ENCODE results near the gene ASIC2. TPM values are rescaled to one million over a fixed set of nuclear protein-coding genes. Genes with fewer than 3 reads are reported as not detected.

Gene ASIC2
- total and polyA plus RNA-seq, 9 of the 15 experiments (the other 6 are each of a cell fraction or from before 2014, with no cell fraction given): not detected

- no peak for TF ChIP-seq TRIM25 (IDR thresholded peaks at IDR 0.05; ENCODE audit: borderline replicate concordance)
Measured at GRCh38 chr17:33202021-33202420, 91.1 kb downstream of the ASIC2 start (continued).

- TF ChIP-seq ZNF507 (tag; conservative IDR thresholded peaks at IDR 0.05) (no peak), SAFB2 (IDR thresholded peaks at IDR 0.05; ENCODE audit: borderline replicate concordance, low read depth, low read length, severe bottlenecking) (no peak), RFX1 (IDR thresholded peaks at IDR 0.05) (peak; percentile 87), E2F8 (IDR thresholded peaks at IDR 0.05; ENCODE audit: low read depth, partially characterized antibody) (no peak), HMBOX1 (IDR thresholded peaks at IDR 0.05) (no peak), IRF9 (tag; IDR thresholded peaks at IDR 0.05) (no peak)
- DNase-seq (ENCODE audit: extremely low read depth in 1 of 4, low spot score in 3 of 4): peak in 2 of 4 experiments; percentile 23 to 24
- intact Hi-C loops (cut with micrococcal nuclease) (no loop called here), in situ Hi-C loops (cut with MboI) (no loop called here)
- ChIA-PET CTCF (ENCODE audit: low intra/inter-chr PET ratio) (no interaction called here), POLR2A (interaction anchor here (2.4 kb wide), 1 partner anchor 14 kb away, joined by 10 read pairs; no protein-coding TSS in a partner anchor)
- Histone ChIP-seq H3K9ac (ENCODE audit: insufficient read depth in 1 of 2, low read depth in 2 of 2, low read length in 2 of 2) (no peak overlapping the region), H4K20me1 (replicated peaks; ENCODE audit: control insufficient read depth, insufficient read depth, low read length) (0 out of 2 replicates have a peak, but pooled peaks cover 3% of the 10 kb centered on the region), H3K4me3 (no peak overlapping the region), H3K9me1 (ENCODE audit: control insufficient read depth, insufficient read depth, low read length) (no peaks in the 10 kb centered on the region), H3K27ac (ENCODE audit: extremely low read depth, low read depth, low read length) (no peak overlapping the region), H2AFZ (ENCODE audit: low read depth, low read length) (no peak overlapping the region), H3K4me1 (replicated peaks in 1 of 2; ENCODE audit: control insufficient read depth in 2 of 2, insufficient read depth in 2 of 2, low read length in 2 of 2) (no peaks in the 10 kb centered on the region), H3K4me2 (ENCODE audit: insufficient read depth, low read length) (no peak overlapping the region), H3K79me2 (ENCODE audit: control insufficient read depth, insufficient read depth, low read length) (no peaks in the 10 kb centered on the region), H3K36me3 (ENCODE audit: control insufficient read depth, insufficient read depth, low read length) (no peaks in the 10 kb centered on the region), H3K9me3 (replicated peaks; ENCODE audit: control insufficient read depth, insufficient read depth, low read depth, low read length) (no peaks in the 10 kb centered on the region), H3K27me3 (ENCODE audit: control insufficient read depth in 2 of 2, insufficient read depth in 2 of 2, low read length in 2 of 2) (peaks cover 0 to 2% of the 10 kb centered on the region in 2 experiments; a peak in 1 of 5 replicates)
- WGBS (ENCODE audit: insufficient coverage, low coverage, missing lambda C conversion rate): 0% methylated on average over 4 of the region's 4 CpGs
- ATAC-seq: no peak
- BruUV-seq (replicated peaks): no TSS peak
- no peak for FAIRE-seq
Measured at GRCh38 chr17:33201283-33201682, 91.8 kb downstream of the ASIC2 start.
